Neural cell (in vitro differentiated cells): ENCODE data around the gene MT4. TPM values are rescaled to one million over a fixed set of nuclear protein-coding genes. Genes with fewer than 3 reads are reported as not detected.
A peak's percentile ranks its signal among the peaks of the same experiment; 100 is the strongest.

Experiments
- H2AFZ ChIP-seq: fragments of 200-600, 300-800 bp; sonication (generic), shearing (Covaris generic); 2 replicates; pipeline ENCODE4 v1.6.0; 2014; ENCODE audit warnings: low read depth, mild to moderate bottlenecking, antibody characterized with exemption, low read length, moderate library complexity
- H3F3A ChIP-seq: fragments of 200-600 bp; shearing (Covaris generic); 2 replicates; pipeline ENCODE4 v1.6.1; 2016; ENCODE audit warnings: mild to moderate bottlenecking, moderate library complexity, mixed read lengths, antibody characterized with exemption, low read length; ENCODE audit not compliant: insufficient read depth, poor library complexity, severe bottlenecking
- H3K27ac ChIP-seq: fragments of 200-600, 300-800 bp; sonication (generic), shearing (Covaris generic); 2 replicates; pipeline ENCODE4 v1.5.1; 2014; ENCODE audit warnings: mild to moderate bottlenecking, low read length, moderate library complexity
- H3K27me3 ChIP-seq: fragments of 300-800, 200-600 bp; sonication (generic), shearing (Covaris generic); 2 replicates; pipeline ENCODE4 v1.6.0; 2014; ENCODE audit warnings: mild to moderate bottlenecking, low read depth, low read length, moderate library complexity; ENCODE audit not compliant: insufficient read depth
- H3K36me3 ChIP-seq: fragments of 300-800, 200-600 bp; sonication (generic), shearing (Covaris generic); 2 replicates; pipeline ENCODE4 v1.5.1; 2014; ENCODE audit warnings: mild to moderate bottlenecking, antibody characterized with exemption, low read length, moderate library complexity; ENCODE audit not compliant: insufficient read depth
- H3K4me2 ChIP-seq: fragments of 300-800, 200-600 bp; sonication (generic), shearing (Covaris generic); 2 replicates; pipeline ENCODE4 v1.6.0; 2014; ENCODE audit warnings: mild to moderate bottlenecking, low read length
- H3K4me3 ChIP-seq: fragments of 300-800, 200-600 bp; sonication (generic), shearing (Covaris generic); 2 replicates; pipeline ENCODE4 v1.5.1; 2014; ENCODE audit warnings: mild to moderate bottlenecking, low read length, moderate library complexity
- H3K79me2 ChIP-seq: fragments of 200-600 bp; shearing (Covaris generic); replicated peaks from 2 replicates; pipeline ENCODE4 v1.6.0; 2014; ENCODE audit warnings: mild to moderate bottlenecking, low read length, moderate library complexity; ENCODE audit not compliant: insufficient read depth
- H3K9ac ChIP-seq: fragments of 300-800, 200-600 bp; sonication (generic), shearing (Covaris generic); 2 replicates; pipeline ENCODE4 v1.6.1; 2016; ENCODE audit warnings: mild to moderate bottlenecking, low read length, mixed read lengths
- H3K9me2 ChIP-seq: fragments of 200-600 bp; shearing (Covaris generic); 2 replicates; pipeline ENCODE4 v1.6.1; 2016; ENCODE audit warnings: mild to moderate bottlenecking, low read length, mixed read lengths; ENCODE audit not compliant: insufficient read depth
- H3K9me3 ChIP-seq: fragments of 200-600, 300-800 bp; sonication (generic), shearing (Covaris generic); 2 replicates; pipeline ENCODE4 v1.6.1; 2016; ENCODE audit warnings: mild to moderate bottlenecking, mixed run types, low read length, moderate library complexity, mixed read lengths
- H4K20me1 ChIP-seq: fragments of 200-600 bp; shearing (Covaris generic); 2 replicates; pipeline ENCODE4 v1.6.1; 2016; ENCODE audit warnings: mild to moderate bottlenecking, mixed run types; ENCODE audit not compliant: insufficient read depth
- CTCF ChIP-seq: fragments of 450-650 bp; IDR thresholded peaks from 2 replicates; pipeline ENCODE4 v1.5.1; 2014; ENCODE audit warnings: antibody characterized with exemption, mild to moderate bottlenecking, moderate library complexity; ENCODE audit not compliant: poor library complexity, severe bottlenecking
- EP300 ChIP-seq: fragments of 450-650 bp; conservative IDR thresholded peaks from 2 replicates; pipeline ENCODE4 v1.6.1; 2014; ENCODE audit warnings: antibody characterized with exemption, mild to moderate bottlenecking, moderate library complexity; ENCODE audit not compliant: poor library complexity, severe bottlenecking
- EZH2 ChIP-seq: fragments of 200-600, 300-800 bp; shearing (Covaris generic), sonication (generic); IDR thresholded peaks from 2 replicates; pipeline ENCODE4 v1.6.1; 2014; ENCODE audit warnings: antibody characterized with exemption, low read length, borderline replicate concordance, mild to moderate bottlenecking; ENCODE audit not compliant: insufficient read depth, poor library complexity, severe bottlenecking
- MXI1 ChIP-seq: fragments of 450-650 bp; conservative IDR thresholded peaks from 2 replicates; pipeline ENCODE4 v1.6.1; 2014; ENCODE audit warnings: antibody characterized with exemption, mild to moderate bottlenecking; ENCODE audit not compliant: poor library complexity, severe bottlenecking
- POLR2AphosphoS5 ChIP-seq: IDR thresholded peaks from 2 replicates; pipeline ENCODE4 v1.6.1; 2012
- RAD21 ChIP-seq: fragments of 450-650 bp; conservative IDR thresholded peaks from 2 replicates; pipeline ENCODE4 v1.6.1; 2014; ENCODE audit warnings: antibody characterized with exemption, mild to moderate bottlenecking, moderate library complexity
- REST ChIP-seq: IDR thresholded peaks from 2 replicates; pipeline ENCODE4 v1.6.1; 2012; ENCODE audit warnings: borderline replicate concordance
- SMC3 ChIP-seq: fragments of 450-650 bp; conservative IDR thresholded peaks from 2 replicates; pipeline ENCODE4 v1.6.1; 2014; ENCODE audit warnings: antibody characterized with exemption, mild to moderate bottlenecking, moderate library complexity; ENCODE audit not compliant: poor library complexity
- TAF1 ChIP-seq: IDR thresholded peaks from 2 replicates; pipeline ENCODE4 v1.6.1; 2012; ENCODE audit warnings: low read depth
- polyA minus RNA-seq: library from RNA; depleted of rRNA, polyadenylated mRNA; stranded (reverse); fragments of >200 nt; gene quantifications from 2 replicates; pipeline ENCODE4 v1.2.3, GENCODE V29; 2014
- polyA plus RNA-seq: library from polyadenylated mRNA; depleted of rRNA; stranded (reverse); fragments of >200 nt; gene quantifications from 2 replicates; pipeline ENCODE4 v1.2.3, GENCODE V29; 2014

Gene MT4
- polyA plus RNA-seq (not detected in 2 replicates), polyA minus RNA-seq (not detected in 2 replicates)

GRCh38 chr16:56564793-56565477 is at the start of gene MT4:
Gene MT4, plus strand, starts transcription at chr16:56565073. Its CDS starts 56 bp downstream, at chr16:56565129.
- TF ChIP-seq MXI1 = no peak
- TF ChIP-seq TAF1 = no peak
- TF ChIP-seq EP300 = no peak
- no peak for TF ChIP-seq POLR2AphosphoS5
- TF ChIP-seq CTCF = no peak
- no peak for TF ChIP-seq SMC3
- TF ChIP-seq REST = no peak
- no peak for TF ChIP-seq RAD21
- Histone ChIP-seq H3K27me3 (no peaks in the 10 kb centered on the region), H3K4me2 (no peak within 1 kb of the TSS), H4K20me1 (no peaks in the 10 kb centered on the region), H3K9me2 (no peaks in the 10 kb centered on the region), H2AFZ (no peak within 1 kb of the TSS), H3F3A (no peaks in the 10 kb centered on the region), H3K79me2 (no peaks in the 10 kb centered on the region), H3K36me3 (no peaks in the 10 kb centered on the region), H3K9me3 (no peaks in the 10 kb centered on the region), H3K4me3 (no peak within 1 kb of the TSS), H3K27ac (no peak within 1 kb of the TSS), H3K9ac (no peak within 1 kb of the TSS)

GRCh38 chr16:56515665-56516064 is 49.2 kb upstream of the MT4 start:
- H3K27me3 ChIP-seq = no peaks in the 10 kb centered on the region
- H3K9ac ChIP-seq = no peak overlapping the region
- no peak overlapping the region for H3K4me2 ChIP-seq
- no peak overlapping the region for H3K27ac ChIP-seq
- H3K36me3 ChIP-seq = peaks cover 12% of the 10 kb centered on the region
- no peaks in the 10 kb centered on the region for H4K20me1 ChIP-seq
- peak overlapping the region; percentile 13 for H3K4me3 ChIP-seq
- H3K79me2 ChIP-seq = peaks cover 26% of the 10 kb centered on the region
- no peaks in the 10 kb centered on the region for H3F3A ChIP-seq
- H3K9me3 ChIP-seq = no peaks in the 10 kb centered on the region
- TF ChIP-seq REST = no peak
- no peak for TF ChIP-seq RAD21
- TF ChIP-seq SMC3 = no peak
- TF ChIP-seq CTCF = no peak
- no peak for TF ChIP-seq EP300
- TF ChIP-seq MXI1 = no peak
- TF ChIP-seq EZH2 = no peak
- no peak for TF ChIP-seq TAF1
- TF ChIP-seq POLR2AphosphoS5 = no peak
- no peaks in the 10 kb centered on the region for H3K9me2 ChIP-seq
- H2AFZ ChIP-seq = no peak overlapping the region
